OCI-LY7 (cell line): ENCODE results near the gene VWF. TPM values are rescaled to one million over a fixed set of nuclear protein-coding genes. Genes with fewer than 3 reads are reported as not detected.

Experiments used
- BruUV-seq: library from RNA; stranded (reverse); fragments of 400-500 nt; replicated peaks from 2 replicates; lab custom pipeline; 2021; lab: Mats Ljungman, UMichigan
- CTCF ChIA-PET: fragments of 300-600 bp; sonication (Branson Sonifier 250); formaldehyde crosslinking; loops from one replicate; lab custom pipeline; 2022; ENCODE audit warnings: antibody characterized with exemption; ENCODE audit not compliant: unreplicated experiment; lab: Charles Lee
- POLR2A ChIA-PET: fragments of 300-600 bp; sonication (Branson Sonifier 250); formaldehyde crosslinking; loops from one replicate; lab custom pipeline; 2022; ENCODE audit warnings: antibody characterized with exemption; lab: Charles Lee
- DNase-seq: peaks from one replicate; pipeline ENCODE4 v3.0.0-alpha.2; 2015; ENCODE audit warnings: low spot score
- H2AFZ ChIP-seq: fragments of 200-600 bp; sonication (generic), shearing (Covaris generic); 2 replicates; pipeline ENCODE4 v1.6.1; 2014; ENCODE audit warnings: mild to moderate bottlenecking, antibody characterized with exemption, low read length, moderate library complexity
- H3K27ac ChIP-seq: fragments of 200-600 bp; sonication (generic); 2 replicates; pipeline ENCODE4 v1.5.1; 2014; ENCODE audit warnings: mixed run types, low read depth, mild to moderate bottlenecking, moderate library complexity, low read length, inconsistent platforms; ENCODE audit not compliant: poor library complexity, severe bottlenecking
- H3K36me3 ChIP-seq: fragments of 200-600 bp; sonication (generic); 2 replicates; pipeline ENCODE4 v1.6.1; 2014; ENCODE audit warnings: mild to moderate bottlenecking, antibody characterized with exemption, low read length, moderate library complexity, mixed read lengths; ENCODE audit not compliant: insufficient read depth
- H3K4me1 ChIP-seq: fragments of 200-600 bp; sonication (generic); 2 replicates; pipeline ENCODE4 v1.5.1; 2014; ENCODE audit warnings: mild to moderate bottlenecking, low read length; ENCODE audit not compliant: insufficient read depth, poor library complexity, severe bottlenecking
- H3K4me2 ChIP-seq: fragments of 200-600 bp; sonication (generic); 2 replicates; pipeline ENCODE4 v1.6.1; 2014; ENCODE audit warnings: mild to moderate bottlenecking, low read length
- H3K4me3 ChIP-seq: fragments of 200-600 bp; sonication (generic); 2 replicates; pipeline ENCODE4 v1.5.1; 2014; ENCODE audit warnings: mild to moderate bottlenecking, low read depth, low read length; ENCODE audit not compliant: poor library complexity, severe bottlenecking
- H3K79me2 ChIP-seq: fragments of 200-600 bp; sonication (generic); 2 replicates; pipeline ENCODE4 v1.6.1; 2016; ENCODE audit warnings: low read depth, mild to moderate bottlenecking, low read length, moderate library complexity, mixed read lengths; ENCODE audit not compliant: insufficient read depth
- H3K9me2 ChIP-seq: fragments of 200-600 bp; sonication (generic); 2 replicates; pipeline ENCODE4 v1.6.1; 2016; ENCODE audit warnings: mild to moderate bottlenecking, low read length, mixed read lengths; ENCODE audit not compliant: insufficient read depth
- H3K9me3 ChIP-seq: fragments of 200-600 bp; sonication (generic); 2 replicates; pipeline ENCODE4 v1.6.1; 2014; ENCODE audit warnings: mild to moderate bottlenecking, mixed run types, low read length, mixed read lengths
- H4K20me1 ChIP-seq: fragments of 200-600 bp; sonication (generic); 2 replicates; pipeline ENCODE4 v1.6.1; 2014; ENCODE audit warnings: mild to moderate bottlenecking, antibody characterized with exemption, low read length, moderate library complexity, mixed read lengths; ENCODE audit not compliant: insufficient read depth
- EZH2phosphoT487 ChIP-seq: fragments of 200-600 bp; sonication (generic); IDR thresholded peaks from 2 replicates; pipeline ENCODE4 v1.6.1; 2018; ENCODE audit warnings: low read depth, borderline replicate concordance, mild to moderate bottlenecking, mixed run types, antibody characterized with exemption, low read length, moderate library complexity, mixed read lengths
- intact Hi-C: fragments of 100-400 bp; cut with micrococcal nuclease; formaldehyde crosslinking; loops from one replicate; pipeline ENCODE4 v1.10.0; 2022; ENCODE audit not compliant: unreplicated experiment
- total RNA-seq, 2 experiments: library from RNA; depleted of rRNA in 1 of 2; stranded (reverse); fragments of >200 nt in 1 of 2; shearing (Covaris generic) in 1 of 2; gene quantifications; 2 replicates each; pipeline ENCODE4 v1.2.3, GENCODE V29; 2014 to 2022
- TF ChIP-seq, protein P1 (sequence below): fragments of 200-600 bp; sonication (generic); conservative IDR thresholded peaks from 2 replicates; pipeline ENCODE4 v1.5.1; 2014; ENCODE audit warnings: mild to moderate bottlenecking, antibody characterized with exemption, low read length, moderate library complexity, mixed read lengths

VWF gene
- total RNA-seq, 2 experiments from 2014 or later = 0.32 TPM; not detected in 1

DNA sequence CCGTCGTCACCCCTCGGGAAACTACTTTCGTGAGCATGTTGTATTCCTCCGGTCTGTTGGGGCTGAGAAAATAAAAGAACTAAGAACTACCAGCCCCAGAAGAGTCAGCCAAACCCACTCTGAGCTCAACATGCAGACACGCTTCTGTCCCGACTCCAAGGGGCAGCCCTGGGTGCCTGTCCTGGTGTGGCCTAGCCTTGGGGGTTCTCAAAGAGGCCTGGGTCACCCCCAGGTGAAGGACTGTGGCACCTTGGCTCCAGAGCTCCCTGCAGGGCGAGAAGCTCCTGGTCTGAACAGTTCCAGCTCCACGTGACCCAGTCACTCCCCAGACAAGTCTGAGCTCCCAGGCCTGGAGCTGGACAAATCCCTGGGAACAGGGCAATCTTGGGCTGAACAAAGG is 87.0 kb downstream of the VWF start:
- no peaks in the 10 kb centered on the region for H3K36me3 ChIP-seq
- TF ChIP-seq, protein P1, sequence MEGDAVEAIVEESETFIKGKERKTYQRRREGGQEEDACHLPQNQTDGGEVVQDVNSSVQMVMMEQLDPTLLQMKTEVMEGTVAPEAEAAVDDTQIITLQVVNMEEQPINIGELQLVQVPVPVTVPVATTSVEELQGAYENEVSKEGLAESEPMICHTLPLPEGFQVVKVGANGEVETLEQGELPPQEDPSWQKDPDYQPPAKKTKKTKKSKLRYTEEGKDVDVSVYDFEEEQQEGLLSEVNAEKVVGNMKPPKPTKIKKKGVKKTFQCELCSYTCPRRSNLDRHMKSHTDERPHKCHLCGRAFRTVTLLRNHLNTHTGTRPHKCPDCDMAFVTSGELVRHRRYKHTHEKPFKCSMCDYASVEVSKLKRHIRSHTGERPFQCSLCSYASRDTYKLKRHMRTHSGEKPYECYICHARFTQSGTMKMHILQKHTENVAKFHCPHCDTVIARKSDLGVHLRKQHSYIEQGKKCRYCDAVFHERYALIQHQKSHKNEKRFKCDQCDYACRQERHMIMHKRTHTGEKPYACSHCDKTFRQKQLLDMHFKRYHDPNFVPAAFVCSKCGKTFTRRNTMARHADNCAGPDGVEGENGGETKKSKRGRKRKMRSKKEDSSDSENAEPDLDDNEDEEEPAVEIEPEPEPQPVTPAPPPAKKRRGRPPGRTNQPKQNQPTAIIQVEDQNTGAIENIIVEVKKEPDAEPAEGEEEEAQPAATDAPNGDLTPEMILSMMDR = no peak
- no peak for TF ChIP-seq EZH2phosphoT487
- H3K9me3 ChIP-seq = no peaks in the 10 kb centered on the region
- H3K9me2 ChIP-seq = no peaks in the 10 kb centered on the region
- no peak overlapping the region for H2AFZ ChIP-seq
- CTCF ChIA-PET = interaction anchor here (0.6 to 0.8 kb wide), 2 partner anchors 48 to 389 kb away, joined by 3 to 7 read pairs; no protein-coding TSS in a partner anchor
- no peak overlapping the region for H3K4me2 ChIP-seq
- POLR2A ChIA-PET = interaction anchor here (0.5 kb wide), 1 partner anchor 81 kb away, joined by 3 read pairs; no protein-coding TSS in a partner anchor
- no peak overlapping the region for H3K4me3 ChIP-seq
- no peak for DNase-seq
- no peaks in the 10 kb centered on the region for H3K4me1 ChIP-seq
- H3K79me2 ChIP-seq = no peaks in the 10 kb centered on the region
- H3K27ac ChIP-seq = no peak overlapping the region
- no peaks in the 10 kb centered on the region for H4K20me1 ChIP-seq
- no TSS peak for BruUV-seq
- intact Hi-C loops = no loop called here

DNA sequence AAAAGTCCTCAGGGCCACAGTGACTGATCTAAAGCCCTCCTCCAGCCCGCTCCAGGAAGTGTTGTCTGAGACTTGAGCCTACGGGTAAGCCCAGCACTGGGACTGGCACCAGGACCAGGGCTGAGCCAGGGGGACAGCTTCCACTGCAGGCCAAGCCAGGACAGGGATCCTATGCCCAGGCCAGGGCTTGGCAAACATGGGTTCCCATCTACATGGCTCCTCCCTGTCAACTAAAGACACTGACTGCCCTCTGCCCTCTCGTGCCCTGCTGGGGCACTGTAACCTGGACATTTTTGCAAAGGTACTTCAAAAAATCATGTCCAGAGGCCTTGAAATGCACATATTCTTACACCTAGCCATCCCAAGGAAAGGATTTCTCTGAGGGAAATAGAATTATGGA is 88.0 kb downstream of the VWF start:
- CTCF ChIA-PET = no interaction called here
- BruUV-seq = no TSS peak
- Histone ChIP-seq H3K4me3 (no peak overlapping the region), H3K27ac (no peak overlapping the region), H3K9me2 (no peaks in the 10 kb centered on the region), H3K4me2 (no peak overlapping the region), H3K36me3 (no peaks in the 10 kb centered on the region), H3K79me2 (no peaks in the 10 kb centered on the region), H3K4me1 (no peaks in the 10 kb centered on the region), H4K20me1 (no peaks in the 10 kb centered on the region), H3K9me3 (no peaks in the 10 kb centered on the region), H2AFZ (no peak overlapping the region)
- no peak for DNase-seq
- intact Hi-C loops = no loop called here
- POLR2A ChIA-PET = no interaction called here
- TF ChIP-seq, protein P1 = no peak

GRCh38 chr12:6034596-6034995 is 89.9 kb downstream of the VWF start:
- H3K9me3 ChIP-seq = no peaks in the 10 kb centered on the region
- no peak overlapping the region for H3K4me2 ChIP-seq
- DNase-seq = no peak
- intact Hi-C loops = no loop called here
- no peak overlapping the region for H3K27ac ChIP-seq
- no peaks in the 10 kb centered on the region for H3K4me1 ChIP-seq
- no peak overlapping the region for H3K4me3 ChIP-seq
- ChIA-PET POLR2A (no interaction called here), CTCF (interaction anchor here (1.0 kb wide), 1 partner anchor 46 kb away, joined by 3 read pairs; no protein-coding TSS in a partner anchor)
- no peaks in the 10 kb centered on the region for H3K36me3 ChIP-seq
- no peaks in the 10 kb centered on the region for H3K9me2 ChIP-seq
- no peaks in the 10 kb centered on the region for H4K20me1 ChIP-seq
- H3K79me2 ChIP-seq = no peaks in the 10 kb centered on the region
- TF ChIP-seq EZH2phosphoT487 = no peak
- TF ChIP-seq, protein P1 = no peak
- no TSS peak for BruUV-seq
- no peak overlapping the region for H2AFZ ChIP-seq
